OCI-M2 (cell line): ENCODE data around the gene CLEC17A.
A peak's percentile ranks its signal among the peaks of the same experiment; 100 is the strongest.
"Not testable (repeated sequence)": the region's sequence is repeated elsewhere in the genome, so short reads cannot be mapped to it uniquely, and the experiment has no call there.

Source experiments
- DNase-seq: peaks from one replicate; lab custom pipeline; 2025; ENCODE audit not compliant: unreplicated experiment; lab: John Stamatoyannopoulos, UW

CLEC17A gene, protein sequence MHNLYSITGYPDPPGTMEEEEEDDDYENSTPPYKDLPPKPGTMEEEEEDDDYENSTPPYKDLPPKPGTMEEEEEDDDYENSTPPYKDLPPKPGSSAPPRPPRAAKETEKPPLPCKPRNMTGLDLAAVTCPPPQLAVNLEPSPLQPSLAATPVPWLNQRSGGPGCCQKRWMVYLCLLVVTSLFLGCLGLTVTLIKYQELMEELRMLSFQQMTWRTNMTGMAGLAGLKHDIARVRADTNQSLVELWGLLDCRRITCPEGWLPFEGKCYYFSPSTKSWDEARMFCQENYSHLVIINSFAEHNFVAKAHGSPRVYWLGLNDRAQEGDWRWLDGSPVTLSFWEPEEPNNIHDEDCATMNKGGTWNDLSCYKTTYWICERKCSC

DNA sequence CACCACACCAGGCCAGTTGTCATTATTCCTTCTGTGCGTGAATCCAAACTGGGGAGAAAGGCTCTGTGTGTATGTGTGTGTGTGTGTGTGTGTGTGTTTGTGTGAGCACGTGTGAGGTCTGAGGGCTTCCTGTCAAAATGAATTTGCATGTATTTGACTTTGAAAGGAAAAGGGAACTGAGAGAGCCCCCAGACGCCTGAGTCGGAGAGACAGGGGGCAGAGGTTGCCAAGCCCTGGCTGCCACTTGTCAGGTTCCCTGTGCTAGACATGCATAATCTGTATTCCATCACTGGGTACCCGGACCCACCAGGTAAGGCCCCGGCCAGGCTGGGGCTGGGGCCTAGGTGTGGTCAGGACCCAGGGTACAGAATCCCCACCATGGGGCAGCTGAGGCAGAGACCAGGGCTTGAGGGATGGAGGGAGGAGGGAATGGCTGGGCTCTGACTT is at the start of gene CLEC17A:
Gene CLEC17A (plus strand): TSS at position 191 of the 447 bp plus-strand sequence. CDS start 77 bp downstream, at position 268.
- DNase-seq, result no peak

DNA sequence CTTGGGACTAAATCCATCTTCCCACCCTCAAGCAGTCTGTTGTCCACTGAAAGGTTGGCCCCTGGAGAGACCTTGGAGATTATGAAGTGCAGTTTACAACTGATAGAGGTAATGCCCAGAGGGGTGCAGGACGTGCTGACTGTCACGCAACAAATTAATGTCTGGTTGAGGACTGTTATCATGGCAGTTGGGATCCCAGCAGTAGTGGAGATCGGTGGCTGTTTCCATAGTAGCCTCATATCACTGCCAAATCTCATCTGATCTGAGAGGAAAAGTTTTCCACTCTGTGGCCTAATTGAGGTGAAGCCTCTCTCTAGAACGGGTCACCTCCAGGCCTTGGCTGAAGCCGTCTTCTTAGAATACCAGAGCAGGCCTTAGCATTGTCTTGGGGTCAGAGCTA is 49.4 kb upstream of the CLEC17A start:
- no peak for DNase-seq

DNA sequence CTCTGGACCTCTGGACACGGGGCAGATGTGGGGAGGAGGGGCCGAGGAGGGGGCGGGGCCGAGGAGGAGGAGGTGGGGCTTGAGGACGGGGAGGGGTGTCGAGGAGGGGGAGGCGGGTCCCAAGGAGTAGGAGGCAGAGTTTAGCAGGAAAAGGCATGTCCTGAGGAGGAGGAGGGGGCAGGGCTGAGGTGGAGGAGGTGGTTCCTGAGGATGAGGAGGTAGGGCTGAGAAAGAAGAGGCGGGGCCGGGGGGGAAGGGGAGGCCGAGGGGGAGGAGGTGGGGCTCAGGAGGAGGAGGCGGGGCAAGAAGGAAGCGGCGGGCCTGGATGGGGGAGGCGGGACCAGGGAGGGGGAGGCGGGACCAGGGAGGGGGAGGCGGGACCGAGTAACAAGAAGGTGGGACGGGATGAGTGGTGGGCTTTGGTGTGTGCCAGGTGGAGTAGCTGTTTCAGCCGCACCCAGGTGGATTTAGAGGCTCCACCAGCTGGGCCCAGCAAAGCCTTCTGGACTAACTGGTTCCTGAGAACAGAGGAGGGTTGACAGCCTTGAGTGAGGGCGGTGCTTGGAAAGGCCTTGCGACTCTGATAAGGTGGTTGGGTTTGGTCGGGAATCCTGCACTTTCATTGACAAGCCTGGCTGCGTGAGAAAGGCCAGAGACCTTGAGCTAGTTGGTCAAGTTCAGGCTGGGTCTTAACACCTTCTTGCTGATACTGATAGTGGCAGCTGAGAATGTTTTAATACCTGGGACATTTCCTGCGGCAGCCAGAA is 45.8 kb upstream of the CLEC17A start:
- DNase-seq, result peak; percentile 98

DNA sequence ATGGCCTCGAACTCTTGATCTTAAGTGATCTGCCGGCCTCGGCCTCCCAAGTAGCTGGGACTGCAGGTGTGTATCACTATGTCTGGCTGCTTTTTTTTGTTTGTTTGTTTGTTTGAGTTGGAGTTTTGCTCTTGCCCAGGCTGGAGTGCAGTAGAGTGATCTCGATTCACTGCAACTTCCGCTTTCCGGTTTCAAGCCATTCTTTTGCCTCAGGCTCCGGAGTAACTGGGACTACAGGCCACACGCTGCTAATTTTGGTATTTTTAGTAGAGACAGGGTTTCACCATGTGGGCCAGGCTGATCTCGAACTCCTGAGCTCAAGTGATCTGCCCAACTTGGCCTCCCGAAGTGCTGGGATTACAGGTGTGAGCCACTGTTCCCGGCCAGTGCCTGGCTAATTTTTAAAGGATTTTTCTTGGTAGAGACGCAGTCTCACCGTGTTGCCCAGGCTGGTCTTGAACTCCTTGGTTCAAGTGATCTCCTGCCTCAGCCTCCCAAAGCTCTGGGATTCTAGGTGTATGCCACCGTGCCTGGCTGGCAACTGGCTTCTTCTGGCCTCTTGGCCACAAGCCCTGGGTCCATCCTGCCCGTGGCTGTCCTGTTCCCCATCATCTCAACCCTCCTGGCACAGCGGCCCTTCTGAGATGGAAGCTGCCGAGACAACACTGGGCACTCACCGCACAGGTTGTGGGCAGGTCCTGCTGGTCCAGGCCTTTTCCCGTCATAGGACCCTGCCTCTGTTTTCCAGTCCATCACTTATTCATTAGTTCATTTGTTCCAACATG is 42.0 kb upstream of the CLEC17A start:
- DNase-seq, result no peak

DNA sequence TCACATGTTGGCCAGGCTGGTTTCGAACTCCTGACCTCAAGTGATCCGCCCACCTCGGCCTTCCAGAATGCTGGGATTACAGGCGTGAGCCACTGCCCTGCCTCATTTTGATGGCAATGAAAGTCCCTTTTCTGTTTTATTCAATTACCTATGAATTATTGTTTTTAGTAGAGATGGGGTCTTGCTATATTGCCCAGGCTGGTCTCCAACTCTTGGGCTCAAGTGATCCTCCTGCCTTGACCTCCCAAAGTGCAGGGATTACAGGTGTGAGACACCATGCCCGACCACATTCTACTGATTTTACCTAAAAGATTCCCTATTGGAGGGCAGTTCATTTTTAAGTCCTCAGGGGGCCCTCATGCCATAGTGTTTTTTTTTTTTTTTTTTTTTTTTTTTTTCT is 40.9 kb upstream of the CLEC17A start:
- not testable (repeated sequence) for DNase-seq

DNA sequence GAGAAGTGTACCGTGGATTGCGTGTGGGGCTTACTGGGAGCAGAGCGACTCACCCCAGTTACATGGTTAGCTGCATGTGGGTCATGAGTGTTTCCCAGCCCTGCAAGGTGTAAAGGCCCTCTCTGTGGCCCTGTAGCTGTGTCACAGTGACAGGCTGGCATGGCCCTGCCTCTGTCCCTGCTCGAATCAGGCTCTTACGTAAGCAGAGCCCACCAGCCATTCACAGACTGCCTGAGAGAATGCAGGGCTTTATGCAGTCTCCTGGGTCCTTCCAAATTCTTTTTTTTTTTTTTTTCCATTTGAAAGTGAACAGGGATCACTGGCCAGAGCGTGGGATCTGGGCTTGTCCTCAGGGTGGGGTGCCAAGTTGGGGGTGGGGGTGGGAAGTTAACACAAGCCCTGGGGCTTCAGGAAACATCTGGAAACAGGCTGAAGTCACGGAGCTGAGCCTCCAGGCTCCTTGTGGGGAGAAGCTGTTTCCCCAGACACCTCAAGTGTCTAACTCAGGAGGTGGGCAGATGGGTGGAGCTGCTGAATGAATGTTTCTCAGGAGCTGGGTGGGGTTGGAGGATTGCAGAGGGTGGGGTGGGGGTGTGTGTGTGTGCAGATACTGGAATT is 40.1 kb upstream of the CLEC17A start:
- DNase-seq, result no peak

DNA sequence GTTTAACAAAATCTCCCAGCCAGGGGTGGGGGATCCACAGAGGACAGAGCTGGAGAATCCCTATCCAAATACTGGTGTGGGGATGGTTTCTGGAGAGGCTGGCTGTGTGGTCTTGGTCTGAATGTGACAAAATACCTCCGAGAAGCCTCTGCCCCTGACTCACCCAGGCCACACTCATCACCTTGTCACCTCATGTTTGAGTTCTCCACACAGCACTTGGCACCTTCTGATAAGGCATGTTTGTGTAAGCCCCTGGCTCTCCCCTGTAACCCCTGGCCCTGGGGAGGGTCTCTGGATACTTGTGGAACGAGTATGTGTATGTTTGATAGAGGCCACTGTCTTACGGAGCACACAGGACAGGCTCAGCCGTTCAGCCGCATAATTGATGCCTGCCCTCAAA is 38.8 kb upstream of the CLEC17A start:
- no peak for DNase-seq

DNA sequence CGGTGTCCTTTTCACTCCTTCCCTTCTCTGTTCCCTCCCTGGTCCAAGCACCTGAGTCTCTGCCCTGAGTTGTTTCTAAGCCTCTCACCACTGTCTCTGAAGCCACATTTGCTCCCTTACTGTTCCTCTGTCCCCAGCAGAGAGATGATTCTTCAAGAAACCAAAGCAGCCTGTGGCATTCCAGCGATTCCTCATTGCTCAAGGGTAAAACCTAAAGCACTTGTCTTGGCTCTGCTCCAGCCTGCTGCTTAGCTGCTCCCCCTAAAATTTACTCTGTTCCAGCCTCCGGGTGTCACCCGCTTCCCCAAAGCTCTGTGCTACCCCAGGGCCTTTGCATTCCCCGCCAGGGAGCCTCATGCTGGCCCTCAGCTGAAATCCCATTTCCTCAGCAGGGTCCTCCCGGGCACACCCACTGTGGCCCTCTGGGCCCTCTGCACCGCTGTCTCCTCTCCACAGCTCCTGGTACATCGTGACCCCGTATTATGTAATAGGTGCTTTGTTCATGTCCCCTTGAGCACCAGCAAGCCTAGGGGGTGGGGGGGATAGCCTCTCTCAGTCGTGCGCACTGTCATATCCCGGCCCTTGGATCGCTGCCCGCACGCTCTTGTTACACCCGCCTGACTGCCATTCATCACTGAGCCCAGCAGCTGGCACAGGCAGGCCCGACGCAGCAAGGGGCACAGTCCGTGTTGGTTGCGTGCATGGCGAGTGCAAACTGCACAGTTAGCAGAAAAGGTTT is 37.7 kb upstream of the CLEC17A start:
- no peak for DNase-seq

DNA sequence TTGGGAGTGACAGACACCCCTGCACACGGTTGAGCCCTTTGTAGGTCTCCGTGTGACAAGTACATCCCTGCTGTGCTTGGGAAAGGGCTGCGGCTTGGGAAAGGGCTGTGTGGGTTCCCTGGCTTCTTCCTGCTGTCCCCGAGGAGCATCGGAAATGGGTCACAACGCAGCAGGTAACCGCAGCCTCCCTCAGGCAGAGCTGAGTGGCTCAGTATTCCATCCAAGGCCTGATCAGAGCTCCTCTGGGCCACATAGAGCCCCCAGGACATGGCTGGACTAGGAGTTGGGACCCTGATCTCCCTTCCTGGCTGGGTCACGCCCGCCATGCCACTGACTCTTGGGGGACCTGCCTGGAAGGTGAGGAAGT is 37.2 kb upstream of the CLEC17A start:
- DNase-seq, result no peak

DNA sequence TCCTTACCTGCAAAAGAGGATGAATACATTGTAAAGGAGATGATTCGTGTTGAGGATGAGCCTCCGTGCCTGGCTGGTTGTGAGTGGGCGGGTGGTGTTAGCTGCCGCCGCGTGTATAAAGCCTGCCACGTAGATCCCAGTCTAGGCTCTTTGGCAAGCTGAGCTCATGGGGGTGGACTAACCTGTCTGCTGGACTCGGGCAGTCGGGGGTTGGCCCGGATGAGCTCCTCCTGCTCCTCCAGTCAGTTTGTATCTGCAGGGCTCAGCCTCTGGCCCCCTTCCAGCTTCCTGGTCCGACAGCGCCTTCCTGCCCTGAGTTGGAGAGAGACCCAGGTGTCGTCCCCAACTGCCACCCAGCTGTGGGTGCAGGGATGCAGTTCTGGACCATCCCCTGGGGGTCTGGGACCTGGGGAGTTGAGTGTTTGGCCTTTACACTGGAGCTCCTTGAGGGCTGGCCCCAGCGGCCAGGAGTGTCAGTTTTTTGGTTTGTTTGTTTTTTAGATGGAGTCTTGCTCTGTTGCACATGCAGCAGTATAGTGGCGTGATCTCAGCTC is 32.6 kb upstream of the CLEC17A start:
- no peak for DNase-seq

DNA sequence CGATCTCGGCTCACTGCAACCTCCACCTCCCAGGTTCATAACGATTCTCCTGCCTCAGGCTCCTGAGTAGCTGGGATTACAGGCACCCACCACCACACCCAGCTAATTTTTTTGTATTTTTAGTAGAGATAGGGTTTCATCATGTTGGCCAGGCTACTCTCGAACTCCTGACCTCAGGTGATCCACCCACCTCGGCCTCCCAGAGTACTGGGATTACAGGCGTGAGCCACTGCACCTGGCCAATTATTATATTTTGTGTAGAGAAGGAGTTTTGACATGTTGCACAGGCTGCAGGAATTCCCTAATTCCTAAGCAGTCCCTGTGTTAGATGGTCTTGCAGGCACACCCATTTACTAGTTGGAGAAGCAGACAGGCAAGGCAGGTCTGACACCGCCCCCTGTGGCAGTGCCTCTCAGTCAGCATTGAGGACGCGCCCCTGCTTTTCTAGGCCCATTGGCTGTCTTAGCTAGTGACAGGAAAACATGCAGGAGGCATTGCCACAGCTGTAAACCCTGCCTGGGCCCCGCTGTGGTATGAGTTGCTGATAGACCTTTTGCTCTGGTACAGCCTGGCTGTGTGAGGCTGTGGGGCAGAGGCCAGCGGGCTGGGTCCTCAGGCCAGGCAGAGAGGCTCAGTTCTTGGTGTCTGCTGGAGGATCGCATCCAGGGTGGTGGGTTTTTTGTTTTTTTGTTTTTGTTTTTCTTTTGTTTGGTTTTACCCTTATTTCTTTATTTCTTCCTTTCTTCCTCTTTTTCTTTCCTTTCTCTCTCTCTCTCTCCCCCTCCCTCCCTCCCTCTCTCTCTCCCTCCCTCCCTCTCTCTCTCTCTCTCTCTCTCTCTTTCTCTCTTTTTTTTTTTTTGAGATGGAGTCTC is 31.5 kb upstream of the CLEC17A start:
- DNase-seq, result peak; percentile 95

DNA sequence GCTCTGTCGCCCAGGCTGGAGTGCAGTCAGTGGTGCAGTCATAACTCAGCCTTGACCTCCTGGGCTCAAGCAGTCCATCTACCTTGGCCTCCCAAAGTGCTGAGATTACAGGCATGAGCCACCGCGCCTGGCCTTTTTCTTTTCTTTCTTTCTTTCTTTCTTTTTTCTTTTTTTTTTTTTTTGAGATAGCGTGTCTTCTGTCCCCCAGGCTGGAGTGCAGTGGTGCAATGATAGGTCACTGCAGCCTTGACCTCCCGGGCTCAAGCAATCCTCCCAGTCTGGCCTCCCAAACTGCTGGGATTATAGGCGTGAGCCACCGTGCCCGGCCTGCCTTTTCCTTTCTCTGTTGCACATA is 30.9 kb upstream of the CLEC17A start:
- DNase-seq, result not testable (repeated sequence)

DNA sequence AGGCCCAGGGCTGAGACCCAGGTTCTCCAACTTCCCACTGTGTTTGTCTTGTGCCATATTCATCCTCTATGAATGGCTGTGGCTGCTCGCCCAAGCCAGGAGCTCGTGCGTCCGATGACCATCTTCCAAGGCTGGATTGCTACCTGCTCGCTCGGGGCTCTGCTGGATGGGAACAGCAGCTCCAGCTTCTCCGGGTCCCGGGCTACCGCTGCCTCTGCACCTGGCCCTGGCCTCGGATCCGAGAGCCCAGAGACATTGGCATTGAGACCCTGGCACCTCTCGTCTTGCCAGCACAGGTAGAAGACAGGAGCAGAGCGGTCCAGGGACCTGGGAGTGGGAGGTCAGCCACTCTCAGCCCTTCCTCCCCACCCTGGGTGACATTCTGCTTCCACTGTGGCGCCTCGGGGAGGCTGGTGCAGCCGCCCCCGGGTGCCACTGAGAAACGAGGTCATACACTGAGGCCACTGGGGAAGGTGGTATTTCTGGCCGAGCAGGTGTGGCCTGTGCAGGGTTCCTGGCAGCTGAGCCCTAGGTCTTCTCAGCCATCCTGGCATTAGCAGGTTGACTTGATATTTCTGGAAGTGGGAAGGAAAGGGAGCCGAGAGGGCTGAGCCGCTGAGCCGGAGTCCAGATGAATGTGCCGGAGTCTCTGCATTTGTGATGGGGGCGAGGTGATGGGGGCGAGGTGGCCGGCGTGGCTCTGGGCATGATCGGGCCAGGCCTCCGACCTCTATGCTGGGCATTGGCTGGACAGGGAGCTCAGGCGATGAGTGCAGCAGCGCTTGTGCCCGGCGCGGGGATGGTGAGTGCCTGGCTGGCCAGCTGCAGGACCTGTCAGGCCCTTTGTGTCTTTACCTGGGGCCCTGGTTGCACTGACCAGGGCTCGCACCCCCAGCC is 29.6 kb upstream of the CLEC17A start:
- DNase-seq, result no peak

DNA sequence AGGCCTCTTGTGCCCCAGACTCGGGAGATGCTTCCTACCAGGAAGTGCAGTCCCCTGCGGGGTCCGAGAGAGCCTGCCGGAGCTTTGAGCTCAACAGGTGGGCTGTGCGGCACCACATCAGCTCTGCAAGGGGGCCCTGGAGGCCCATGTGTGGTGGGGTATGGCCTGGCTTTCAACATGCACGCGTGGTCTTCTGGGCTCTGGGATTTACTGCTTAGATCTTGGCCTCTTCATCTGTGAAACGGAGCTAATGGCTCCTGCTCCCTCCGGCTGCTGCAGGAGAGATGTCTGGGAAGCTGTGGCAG is 29.0 kb upstream of the CLEC17A start:
- no peak for DNase-seq

DNA sequence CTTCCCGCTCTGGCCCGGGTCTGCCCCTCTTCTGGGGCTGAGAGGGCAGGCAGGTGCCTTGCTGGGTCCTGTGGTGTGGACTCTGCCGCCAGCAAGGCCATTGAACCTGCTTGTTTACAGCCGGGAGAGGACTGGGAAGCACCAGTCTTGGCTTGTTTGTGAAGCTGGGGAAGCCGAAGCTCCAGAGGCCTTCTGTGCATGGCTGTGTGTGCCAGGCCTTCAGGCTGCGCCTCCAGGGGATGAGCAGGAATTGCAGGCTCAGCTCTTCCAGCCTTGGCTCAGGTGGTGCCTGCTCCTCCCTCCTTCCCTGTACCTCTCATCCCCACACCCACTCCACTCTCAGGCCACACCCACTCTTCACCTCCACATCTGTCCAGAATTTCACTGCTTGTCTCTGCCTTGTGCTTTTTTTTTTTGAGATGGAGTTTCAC is 28.5 kb upstream of the CLEC17A start:
- DNase-seq, result no peak

DNA sequence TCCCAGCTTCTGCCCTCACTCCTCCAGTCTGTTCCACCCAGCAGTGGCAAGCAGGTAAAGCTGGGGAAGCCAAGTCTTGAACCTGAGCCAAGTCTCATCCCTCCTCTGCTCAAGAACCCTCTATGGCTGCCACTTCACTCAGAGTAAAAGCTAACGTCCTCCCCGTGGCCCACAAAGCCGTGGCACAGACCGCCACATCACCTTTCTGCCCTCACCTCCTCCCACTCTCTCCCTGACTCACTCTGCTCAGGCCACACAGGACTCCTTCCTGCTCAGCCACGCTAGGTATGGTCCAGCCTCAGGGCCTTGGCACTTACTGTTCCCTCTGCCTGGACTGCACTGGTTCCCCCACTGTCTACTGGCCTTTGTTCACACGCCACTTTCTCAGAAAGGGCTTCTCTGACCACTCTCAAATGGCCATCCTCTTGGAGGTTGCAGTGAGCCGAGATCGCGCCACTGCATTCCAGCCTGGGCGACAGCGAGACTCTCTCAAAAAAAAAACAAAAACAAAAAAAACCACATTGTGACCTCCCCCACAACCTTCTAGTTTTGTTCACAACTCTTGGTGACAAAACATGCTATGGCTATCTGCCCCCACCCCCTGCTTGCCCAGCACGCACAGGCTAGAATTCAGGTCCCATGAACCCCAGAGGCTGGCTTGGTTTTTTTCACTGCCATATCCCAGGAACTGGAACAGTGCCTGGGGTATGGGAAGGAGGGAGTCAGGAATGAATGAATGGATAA is 26.8 kb upstream of the CLEC17A start:
- DNase-seq, result no peak

DNA sequence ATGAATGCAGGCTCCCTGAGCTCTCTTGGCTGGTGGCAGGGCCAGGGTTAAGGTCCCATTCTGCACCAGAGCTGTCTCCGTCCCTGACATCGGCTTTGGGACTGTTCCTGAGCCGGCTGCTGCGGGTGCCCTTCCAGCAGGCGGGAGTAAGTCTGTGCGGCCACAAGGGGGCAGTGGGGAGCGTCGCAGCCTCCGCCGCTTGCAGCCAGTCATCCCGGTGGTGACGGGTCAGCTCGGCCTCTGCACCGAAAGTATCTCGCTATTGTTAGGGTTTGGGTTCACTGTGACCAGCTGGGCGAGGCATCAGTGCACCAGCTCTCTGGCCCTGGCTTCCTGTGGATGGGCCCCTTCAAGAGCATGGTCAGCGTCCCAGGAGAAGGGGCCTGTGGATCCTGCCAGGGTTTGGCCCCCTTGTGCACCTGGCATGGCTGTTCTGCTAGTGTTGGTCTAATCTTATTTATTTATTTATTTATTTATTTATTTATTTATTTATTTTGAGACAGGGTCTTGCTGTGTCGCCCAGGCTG is 26.2 kb upstream of the CLEC17A start:
- DNase-seq, result no peak
